Vagina (tissue), 2 donors: Measurements from ENCODE around the gene DVL2.

Source experiments
- POLR2A ChIP-seq, 2 donors: fragments of 450-650 bp; IDR thresholded peaks; one replicate each; pipeline ENCODE4 v1.6.1; 2017; ENCODE audit warnings: antibody characterized with exemption in 2 of 2, mild to moderate bottlenecking in 2 of 2, moderate library complexity in 2 of 2
- TF ChIP-seq, protein P1 (sequence below), 3 experiments: fragments of 450-650 bp in 2 of 3; fragments of 200-600 bp in 1 of 3; sonication (generic) in 1 of 3; IDR thresholded peaks; one replicate each; pipeline ENCODE4 v1.5.1; 2017 to 2019; ENCODE audit warnings: antibody characterized with exemption in 3 of 3, mild to moderate bottlenecking in 2 of 3, moderate library complexity in 2 of 3

DNA sequence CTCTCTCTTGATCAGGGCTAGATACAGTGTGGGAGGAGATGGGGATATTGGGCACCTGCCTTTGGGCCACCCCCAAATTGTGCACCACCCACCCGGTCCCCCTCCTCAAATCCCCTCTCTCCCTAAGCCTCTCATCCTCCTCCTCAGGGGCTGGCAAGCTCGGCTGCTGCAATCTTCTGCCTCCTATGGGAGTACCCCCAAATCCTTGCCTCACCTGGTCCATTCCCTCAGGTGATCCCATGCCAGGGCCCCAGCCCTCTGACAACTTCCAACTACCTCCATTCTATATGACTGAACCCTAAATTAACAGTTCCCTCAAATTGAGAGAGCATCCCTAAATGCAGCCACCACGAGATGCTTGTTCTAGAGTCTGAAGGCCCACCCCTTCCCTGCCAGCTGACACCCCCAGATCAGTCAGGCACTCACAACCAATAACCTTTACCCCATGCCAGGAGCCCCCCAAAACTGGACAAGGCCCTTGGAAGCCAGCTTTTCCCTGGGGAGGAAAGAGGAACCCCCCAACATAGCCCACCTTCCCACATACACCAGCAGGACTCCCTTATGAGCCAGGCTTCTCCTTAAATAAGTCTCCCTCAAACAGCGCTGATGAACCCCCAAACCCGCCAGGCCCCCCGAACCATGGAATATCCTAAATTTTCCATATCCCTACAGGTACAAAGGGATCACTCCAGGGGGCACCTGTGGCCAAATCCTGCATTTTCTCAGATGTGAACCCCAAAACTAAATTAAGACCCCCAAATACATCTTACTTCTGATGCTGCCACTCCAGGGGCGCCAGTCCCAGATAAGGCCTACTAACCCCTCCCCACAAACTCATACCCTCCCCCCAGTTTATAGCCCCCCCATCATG is 17.8 kb downstream of the DVL2 start:
- TF ChIP-seq, protein P1, sequence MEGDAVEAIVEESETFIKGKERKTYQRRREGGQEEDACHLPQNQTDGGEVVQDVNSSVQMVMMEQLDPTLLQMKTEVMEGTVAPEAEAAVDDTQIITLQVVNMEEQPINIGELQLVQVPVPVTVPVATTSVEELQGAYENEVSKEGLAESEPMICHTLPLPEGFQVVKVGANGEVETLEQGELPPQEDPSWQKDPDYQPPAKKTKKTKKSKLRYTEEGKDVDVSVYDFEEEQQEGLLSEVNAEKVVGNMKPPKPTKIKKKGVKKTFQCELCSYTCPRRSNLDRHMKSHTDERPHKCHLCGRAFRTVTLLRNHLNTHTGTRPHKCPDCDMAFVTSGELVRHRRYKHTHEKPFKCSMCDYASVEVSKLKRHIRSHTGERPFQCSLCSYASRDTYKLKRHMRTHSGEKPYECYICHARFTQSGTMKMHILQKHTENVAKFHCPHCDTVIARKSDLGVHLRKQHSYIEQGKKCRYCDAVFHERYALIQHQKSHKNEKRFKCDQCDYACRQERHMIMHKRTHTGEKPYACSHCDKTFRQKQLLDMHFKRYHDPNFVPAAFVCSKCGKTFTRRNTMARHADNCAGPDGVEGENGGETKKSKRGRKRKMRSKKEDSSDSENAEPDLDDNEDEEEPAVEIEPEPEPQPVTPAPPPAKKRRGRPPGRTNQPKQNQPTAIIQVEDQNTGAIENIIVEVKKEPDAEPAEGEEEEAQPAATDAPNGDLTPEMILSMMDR (IDR thresholded peaks at IDR 0.05) = no peak
- no peak for TF ChIP-seq POLR2A (IDR thresholded peaks at IDR 0.05)
